Esophagus muscularis mucosa (tissue), 4 donors: ENCODE measurements around the gene KRTAP13-4. TPM values are rescaled to one million over a fixed set of nuclear protein-coding genes. Genes with fewer than 3 reads are reported as not detected.

Experiments
- DNase-seq: peaks from one replicate; pipeline ENCODE4 v3.0.0-alpha.2; 2017; ENCODE audit errors: extremely low spot score
- H3K27ac ChIP-seq, 4 donors: fragments of 200-600 bp; sonication (generic); replicated peaks in 1 of 4; 1 replicate in 3 of 4; 2 replicates in 1 of 4; pipeline ENCODE4 v1.5.1; 2016 to 2019; ENCODE audit warnings: mild to moderate bottlenecking in 1 of 4
- H3K27me3 ChIP-seq, 4 donors: fragments of 200-600 bp; sonication (generic); one replicate each; pipeline versions ENCODE4 v1.5.1 to v1.6.0; 2016 to 2019
- H3K36me3 ChIP-seq, 4 donors: fragments of 200-600 bp; sonication (generic); one replicate each; pipeline ENCODE4 v1.5.1; 2016 to 2019
- H3K4me1 ChIP-seq, 4 donors: fragments of 200-600 bp; sonication (generic); one replicate each; pipeline ENCODE4 v1.5.1; 2016 to 2019
- H3K4me3 ChIP-seq, 4 donors: fragments of 200-600 bp; sonication (generic); 1 replicate in 2 of 4; 2 replicates in 2 of 4; pipeline ENCODE4 v1.5.1; 2016 to 2019; ENCODE audit warnings: mild to moderate bottlenecking in 4 of 4, moderate library complexity in 1 of 4
- H3K9me3 ChIP-seq, 4 donors: fragments of 200-600 bp; sonication (generic); 1 replicate in 3 of 4; 2 replicates in 1 of 4; pipeline ENCODE4 v1.5.1; 2016 to 2019
- CTCF ChIP-seq, 3 experiments: fragments of 200-600 bp in 2 of 3; fragments of 450-650 bp in 1 of 3; sonication (generic) in 2 of 3; IDR thresholded peaks; one replicate each; pipeline ENCODE4 v1.5.1; 2017 to 2019; ENCODE audit warnings: antibody characterized with exemption in 3 of 3, mild to moderate bottlenecking in 2 of 3, moderate library complexity in 1 of 3
- EP300 ChIP-seq: sonication (generic); formaldehyde crosslinking; IDR thresholded peaks from one replicate; pipeline ENCODE4 v1.6.1; 2017; ENCODE audit warnings: antibody characterized with exemption
- POLR2A ChIP-seq: fragments of 450-650 bp; IDR thresholded peaks from one replicate; pipeline ENCODE4 v1.6.1; 2017; ENCODE audit warnings: antibody characterized with exemption, moderate library complexity, mild to moderate bottlenecking, low read depth
- POLR2AphosphoS5 ChIP-seq, 2 donors: sonication (generic); formaldehyde crosslinking; IDR thresholded peaks; one replicate each; pipeline ENCODE4 v1.6.1; 2017; ENCODE audit warnings: antibody characterized with exemption in 2 of 2
- WGBS: methylation state at CpG from one replicate; pipeline ENCODE4 v1.1.5; 2018; 5-methylcytosine and 5-hydroxymethylcytosine counted together
- intact Hi-C: fragments of 100-400 bp; cut with DNase I; formaldehyde crosslinking; loops from one replicate; pipeline ENCODE4 v1.15.1; 2023
- total RNA-seq, 4 donors: library from RNA; depleted of rRNA; stranded (reverse); fragments of >200 nt; gene quantifications; one replicate each; pipeline versions ENCODE4 v1.1.0 to v1.2.1, GENCODE V29; 2016

Gene KRTAP13-4
- total RNA-seq, 4 donors from 2014 or later, result not detected

- 64% methylated on average over 4 of the region's 4 CpGs for WGBS
- DNase-seq, result no peak
- Histone ChIP-seq H3K4me1 (peaks cover 0 to 3% (median 0%) of the 10 kb centered on the region in 4 donors), H3K27me3 (no peaks in the 10 kb centered on the region), H3K9me3 (no peaks in the 10 kb centered on the region), H3K4me3 (no peak overlapping the region), H3K27ac (no peak overlapping the region), H3K36me3 (no peaks in the 10 kb centered on the region)
- intact Hi-C loops, result no loop called here
- TF ChIP-seq POLR2AphosphoS5 (IDR thresholded peaks at IDR 0.05) (no peak), POLR2A (no peak), EP300 (no peak), CTCF (IDR thresholded peaks at IDR 0.05) (no peak)
These were observed 49.2 kb downstream of the KRTAP13-4 start for GRCh38 chr21:30479259-30479658.

GRCh38 chr21:30480145-30480544 is 50.1 kb downstream of the KRTAP13-4 start, which contains the start of gene KRTAP19-1:
KRTAP19-1 (minus strand) TSS chr21:30480367; CDS start chr21:30480317, 50 bp downstream.
- H3K4me1 ChIP-seq, result peaks cover 0 to 3% (median 0%) of the 10 kb centered on the region in 4 donors
- intact Hi-C loops, result no loop called here
- no peak within 1 kb of the TSS for H3K27ac ChIP-seq
- no peaks in the 10 kb centered on the region for H3K36me3 ChIP-seq
- WGBS, result 91% methylated on average over 7 of the region's 7 CpGs
- no peak for DNase-seq
- no peak within 1 kb of the TSS for H3K4me3 ChIP-seq
- H3K27me3 ChIP-seq, result no peaks in the 10 kb centered on the region
- no peaks in the 10 kb centered on the region for H3K9me3 ChIP-seq
- no peak for TF ChIP-seq CTCF (IDR thresholded peaks at IDR 0.05)

Other genes starting within 250 kb of the KRTAP13-4 start
- not detected for gene CLDN8, start 214.1 kb upstream of the KRTAP13-4 start, total RNA-seq
- not detected for gene KRTAP24-1, start 147.3 kb upstream of the KRTAP13-4 start, total RNA-seq
- gene KRTAP25-1, start 140.7 kb upstream of the KRTAP13-4 start, total RNA-seq, result not detected
- not detected for gene KRTAP26-1, start 109.9 kb upstream of the KRTAP13-4 start, total RNA-seq
- gene KRTAP27-1, start 92.5 kb upstream of the KRTAP13-4 start, total RNA-seq, result not detected
- not detected for gene KRTAP23-1, start 81.6 kb upstream of the KRTAP13-4 start, total RNA-seq
- not detected for gene KRTAP13-2, start 57.9 kb upstream of the KRTAP13-4 start, total RNA-seq
- not detected for gene KRTAP13-1, start 34.2 kb upstream of the KRTAP13-4 start, total RNA-seq
- gene KRTAP13-3, start 4.3 kb upstream of the KRTAP13-4 start, total RNA-seq, result not detected
- not detected for gene KRTAP15-1, start 10.1 kb downstream of the KRTAP13-4 start, total RNA-seq
- not detected for gene KRTAP19-1, start 50.1 kb downstream of the KRTAP13-4 start, total RNA-seq
- gene KRTAP19-2, start 57.2 kb downstream of the KRTAP13-4 start, total RNA-seq, result not detected
- not detected for gene KRTAP19-3, start 61.8 kb downstream of the KRTAP13-4 start, total RNA-seq
- not detected for gene KRTAP19-4, start 66.9 kb downstream of the KRTAP13-4 start, total RNA-seq
- not detected for gene KRTAP19-5, start 71.9 kb downstream of the KRTAP13-4 start, total RNA-seq
- gene KRTAP19-6, start 111.6 kb downstream of the KRTAP13-4 start, total RNA-seq, result not detected
- gene KRTAP19-7, start 131.1 kb downstream of the KRTAP13-4 start, total RNA-seq, result not detected
- not detected for gene KRTAP22-2, start 160.2 kb downstream of the KRTAP13-4 start, total RNA-seq
- gene KRTAP6-3, start 162.2 kb downstream of the KRTAP13-4 start, total RNA-seq, result not detected
- not detected for gene KRTAP6-2, start 168.7 kb downstream of the KRTAP13-4 start, total RNA-seq
- not detected for gene KRTAP22-1, start 170.9 kb downstream of the KRTAP13-4 start, total RNA-seq
- not detected for gene KRTAP6-1, start 183.7 kb downstream of the KRTAP13-4 start, total RNA-seq
- gene KRTAP20-1, start 186.2 kb downstream of the KRTAP13-4 start, total RNA-seq, result not detected
- not detected for gene KRTAP20-4, start 190.4 kb downstream of the KRTAP13-4 start, total RNA-seq
- gene KRTAP20-2, start 205.0 kb downstream of the KRTAP13-4 start, total RNA-seq, result not detected
- not detected for gene KRTAP20-3, start 212.6 kb downstream of the KRTAP13-4 start, total RNA-seq